Fibroblast of pulmonary artery (primary cell): ENCODE data around the gene ACVRL1.

Experiments
- DNase-seq: peaks from one replicate; pipeline ENCODE4 v3.0.0-alpha.2; 2010; ENCODE audit warnings: low read depth
- H3K4me3 ChIP-seq: replicated peaks from 2 replicates; pipeline ENCODE4 v1.5.1; 2011; ENCODE audit warnings: low read depth, mild to moderate bottlenecking, control low read depth, low read length, moderate library complexity
- CTCF ChIP-seq: IDR thresholded peaks from 2 replicates; pipeline ENCODE4 v1.5.1; 2011; ENCODE audit warnings: mild to moderate bottlenecking, control low read depth, low read length, inconsistent platforms; ENCODE audit errors: missing control alignments

ACVRL1 gene

GRCh38 chr12:51923506-51924365 lies 16.4 kb downstream of the ACVRL1 start:
- peak; percentile 77 for TF ChIP-seq CTCF
- DNase-seq: peak; percentile 48
- H3K4me3 ChIP-seq: no peak overlapping the region

- no peak for TF ChIP-seq CTCF
- no peak overlapping the region for H3K4me3 ChIP-seq
- no peak for DNase-seq
These were observed 17.4 kb downstream of the ACVRL1 start for GRCh38 chr12:51924551-51925319.

GRCh38 chr12:51925346-51926063 lies 18.2 kb downstream of the ACVRL1 start:
- no peak overlapping the region for H3K4me3 ChIP-seq
- DNase-seq: no peak
- no peak for TF ChIP-seq CTCF

GRCh38 chr12:51926064-51926632 lies 18.8 kb downstream of the ACVRL1 start:
- no peak overlapping the region for H3K4me3 ChIP-seq
- no peak for TF ChIP-seq CTCF
- DNase-seq: peak; percentile 86

- H3K4me3 ChIP-seq: no peak overlapping the region
- peak; percentile 50 for TF ChIP-seq CTCF
- DNase-seq: peak; percentile 71
These were observed 19.4 kb downstream of the ACVRL1 start for GRCh38 chr12:51926718-51927117.

GRCh38 chr12:51932218-51933076 lies 25.1 kb downstream of the ACVRL1 start:
- no peak for TF ChIP-seq CTCF
- no peak for DNase-seq
- H3K4me3 ChIP-seq: no peak overlapping the region
